GM10248 (cell line): ENCODE data around the gene TBC1D4.
"Not testable (repeated sequence)": the region's sequence is repeated elsewhere in the genome, so short reads cannot be mapped to it uniquely, and the experiment has no call there.

Experiments
- CTCF ChIA-PET: fragments of 300-600 bp; sonication (Branson Sonifier 250); formaldehyde crosslinking; extraction: SDS; loops from one replicate; lab custom pipeline; 2021; ENCODE audit warnings: antibody characterized with exemption; lab: Yijun Ruan, JAX
- POLR2A ChIA-PET: fragments of 350-650 bp; sonication (Branson Sonifier 250); formaldehyde crosslinking; extraction: SDS; loops from one replicate; lab custom pipeline; 2020; ENCODE audit warnings: antibody characterized with exemption; lab: Yijun Ruan, JAX
- DNase-seq: peaks from one replicate; pipeline ENCODE4 v3.0.0; 2012; ENCODE audit errors: extremely low spot score
- CTCF ChIP-seq: IDR thresholded peaks from 2 replicates; pipeline ENCODE4 v1.5.1; 2012; ENCODE audit warnings: mild to moderate bottlenecking, low read depth; ENCODE audit errors: extremely low read depth, missing control alignments, control extremely low read depth

The TBC1D4 gene

GRCh38 chr13:75295201-75295600 lies 186.8 kb downstream of the TBC1D4 start:
- no peak for DNase-seq
- ChIA-PET POLR2A (no interaction called here), CTCF (interaction anchor here (1.1 to 1.4 kb wide), 2 partner anchors 9 to 18 kb away, joined by 3 read pairs; no protein-coding TSS in a partner anchor)
- no peak for TF ChIP-seq CTCF

- TF ChIP-seq CTCF: no peak
- no peak for DNase-seq
- ChIA-PET POLR2A (no interaction called here), CTCF (interaction anchor here (1.4 kb wide), 1 partner anchor 19 kb away, joined by 3 read pairs; no protein-coding TSS in a partner anchor)
Observed at GRCh38 chr13:75294110-75294509, 187.9 kb downstream of the TBC1D4 start.

- DNase-seq: no peak
- no peak for TF ChIP-seq CTCF
- CTCF ChIA-PET: interaction anchor here (1.1 to 1.2 kb wide), 2 partner anchors 17 to 24 kb away, joined by 3 to 4 read pairs; no protein-coding TSS in a partner anchor
- POLR2A ChIA-PET: no interaction called here
Observed at GRCh38 chr13:75285310-75285709, 196.7 kb downstream of the TBC1D4 start.

GRCh38 chr13:75279834-75280369 lies 202.1 kb downstream of the TBC1D4 start:
- ChIA-PET POLR2A (no interaction called here), CTCF (interaction anchor here (0.7 to 1.1 kb wide), 2 partner anchors 22 to 92 kb away, joined by 3 read pairs; no protein-coding TSS in a partner anchor)
- DNase-seq: no peak
- TF ChIP-seq CTCF: no peak

- POLR2A ChIA-PET, DNase-seq: not testable (repeated sequence)
- CTCF ChIA-PET: interaction anchor here (1.4 kb wide), 1 partner anchor 10 kb away, joined by 3 read pairs; no protein-coding TSS in a partner anchor
Observed at GRCh38 chr13:75273695-75274094, 208.3 kb downstream of the TBC1D4 start.

- CTCF ChIA-PET: no interaction called here
- POLR2A ChIA-PET: no interaction called here
- no peak for TF ChIP-seq CTCF
- DNase-seq: no peak
Observed at GRCh38 chr13:75271846-75272245, 210.1 kb downstream of the TBC1D4 start.

- DNase-seq, POLR2A ChIA-PET: not testable (repeated sequence)
- CTCF ChIA-PET: interaction anchor here (0.9 kb wide), 1 partner anchor 13 kb away, joined by 3 read pairs; no protein-coding TSS in a partner anchor
Observed at GRCh38 chr13:75268481-75268880, 213.5 kb downstream of the TBC1D4 start.
